ENCODE results near the gene TSEN54.

Gene TSEN54

GRCh38 chr17:75523647-75524046 is 7.3 kb downstream of the TSEN54 start:
- Histone ChIP-seq H3K27me3 (ENCODE audit: insufficient read depth, low read length, poor library complexity) (no peaks in the 10 kb centered on the region), H3K9me3 (ENCODE audit: insufficient read depth, low read length, severe bottlenecking) (no peaks in the 10 kb centered on the region), H3K27ac (ENCODE audit: low read length) (no peak overlapping the region), H3K79me2 (ENCODE audit: insufficient read depth, low read length) (no peaks in the 10 kb centered on the region), H3K9ac (ENCODE audit: low read depth, low read length) (no peak overlapping the region), H2AFZ (ENCODE audit: low read depth, low read length) (no peak overlapping the region), H4K20me1 (ENCODE audit: insufficient read depth, low read length) (no peaks in the 10 kb centered on the region; the same call in none of the 2 replicates), H3K4me3 (ENCODE audit: low read depth in 1 of 2, low read length in 2 of 2) (no peak overlapping the region), H3K4me1 (ENCODE audit: insufficient read depth, low read length) (peaks cover 2% of the 10 kb centered on the region), H3K4me2 (ENCODE audit: insufficient read depth, low read length) (no peak overlapping the region), H3K36me3 (ENCODE audit: insufficient read depth, low read length) (peaks cover 49% of the 10 kb centered on the region)
- ATAC-seq (ENCODE audit: insufficient read depth, low read depth), result no peak
- no peak for TF ChIP-seq CTCF (IDR thresholded peaks at IDR 0.05; ENCODE audit: borderline replicate concordance, extremely low read depth, low read length, poor library complexity, severe bottlenecking)
- TF ChIP-seq EZH2 (IDR thresholded peaks at IDR 0.05; ENCODE audit: borderline replicate concordance, low read depth, low read length, severe bottlenecking), result no peak
- no peak for DNase-seq

GRCh38 chr17:75524269-75524969 is 8.1 kb downstream of the TSEN54 start:
- H3K4me3 ChIP-seq (ENCODE audit: low read depth in 1 of 2, low read length in 2 of 2), result no peak overlapping the region
- H3K79me2 ChIP-seq (ENCODE audit: insufficient read depth, low read length), result no peaks in the 10 kb centered on the region
- H3K27ac ChIP-seq (ENCODE audit: low read length), result no peak overlapping the region
- ATAC-seq (ENCODE audit: insufficient read depth, low read depth), result no peak
- TF ChIP-seq CTCF (IDR thresholded peaks at IDR 0.05; ENCODE audit: borderline replicate concordance, extremely low read depth, low read length, poor library complexity, severe bottlenecking) (no peak), EZH2 (IDR thresholded peaks at IDR 0.05; ENCODE audit: borderline replicate concordance, low read depth, low read length, severe bottlenecking) (no peak)
- H3K4me1 ChIP-seq (ENCODE audit: insufficient read depth, low read length), result no peaks in the 10 kb centered on the region
- no peak overlapping the region for H3K9ac ChIP-seq (ENCODE audit: low read depth, low read length)
- H2AFZ ChIP-seq (ENCODE audit: low read depth, low read length), result no peak overlapping the region
- H3K36me3 ChIP-seq (ENCODE audit: insufficient read depth, low read length), result peaks cover 41% of the 10 kb centered on the region
- no peak for DNase-seq
- no peak overlapping the region for H3K4me2 ChIP-seq (ENCODE audit: insufficient read depth, low read length)
- H4K20me1 ChIP-seq (ENCODE audit: insufficient read depth, low read length), result no peaks in the 10 kb centered on the region; the same call in none of the 2 replicates
- H3K27me3 ChIP-seq (ENCODE audit: insufficient read depth, low read length, poor library complexity), result no peaks in the 10 kb centered on the region
- H3K9me3 ChIP-seq (ENCODE audit: insufficient read depth, low read length, severe bottlenecking), result no peaks in the 10 kb centered on the region

- Histone ChIP-seq H3K36me3 (ENCODE audit: insufficient read depth, low read length) (peaks cover 34% of the 10 kb centered on the region), H3K27me3 (ENCODE audit: insufficient read depth, low read length, poor library complexity) (no peaks in the 10 kb centered on the region), H3K4me1 (ENCODE audit: insufficient read depth, low read length) (no peaks in the 10 kb centered on the region), H2AFZ (ENCODE audit: low read depth, low read length) (no peak within 1 kb of the TSS), H3K79me2 (ENCODE audit: insufficient read depth, low read length) (no peaks in the 10 kb centered on the region), H3K9ac (ENCODE audit: low read depth, low read length) (no peak within 1 kb of the TSS), H3K4me2 (ENCODE audit: insufficient read depth, low read length) (no peak within 1 kb of the TSS), H3K4me3 (ENCODE audit: low read depth in 1 of 2, low read length in 2 of 2) (no peak within 1 kb of the TSS), H3K27ac (ENCODE audit: low read length) (no peak within 1 kb of the TSS), H4K20me1 (ENCODE audit: insufficient read depth, low read length) (no peaks in the 10 kb centered on the region; the same call in none of the 2 replicates), H3K9me3 (ENCODE audit: insufficient read depth, low read length, severe bottlenecking) (no peaks in the 10 kb centered on the region)
- ATAC-seq (ENCODE audit: insufficient read depth, low read depth) (no peak), DNase-seq (no peak)
- TF ChIP-seq EZH2 (IDR thresholded peaks at IDR 0.05; ENCODE audit: borderline replicate concordance, low read depth, low read length, severe bottlenecking), result no peak
- TF ChIP-seq CTCF (IDR thresholded peaks at IDR 0.05; ENCODE audit: borderline replicate concordance, extremely low read depth, low read length, poor library complexity, severe bottlenecking), result peak; percentile 19
Observed at GRCh38 chr17:75524970-75525805, 8.9 kb downstream of the TSEN54 start, which contains the start of gene LLGL2. Gene LLGL2, plus strand, starts transcription at chr17:75525697. Its CDS starts 17,730 bp downstream, at chr17:75543427.
